H54 (cell line): ENCODE results near the gene CERS6.

Source experiments
- DNase-seq: peaks from one replicate; pipeline ENCODE4 v3.0.0; 2011; ENCODE audit warnings: low spot score, mixed read lengths; ENCODE audit not compliant: insufficient read length
- FAIRE-seq: peaks from 3 replicates; lab custom pipeline; 2011; peaks lifted over from hg19 to GRCh38; lab: Jason Lieb, UNC
- POLR2A ChIP-seq: IDR thresholded peaks from 2 replicates; pipeline ENCODE4 v1.6.1; 2011; ENCODE audit warnings: low read depth, mild to moderate bottlenecking, low read length

Gene CERS6

GRCh38 chr2:168687314-168687713, 231.2 kb downstream of the CERS6 start:
- FAIRE-seq (no peak), DNase-seq (no peak)
- no peak for TF ChIP-seq POLR2A

- FAIRE-seq (no peak), DNase-seq (no peak)
- no peak for TF ChIP-seq POLR2A
Observed at GRCh38 chr2:168690381-168690885, 234.4 kb downstream of the CERS6 start.

DNA sequence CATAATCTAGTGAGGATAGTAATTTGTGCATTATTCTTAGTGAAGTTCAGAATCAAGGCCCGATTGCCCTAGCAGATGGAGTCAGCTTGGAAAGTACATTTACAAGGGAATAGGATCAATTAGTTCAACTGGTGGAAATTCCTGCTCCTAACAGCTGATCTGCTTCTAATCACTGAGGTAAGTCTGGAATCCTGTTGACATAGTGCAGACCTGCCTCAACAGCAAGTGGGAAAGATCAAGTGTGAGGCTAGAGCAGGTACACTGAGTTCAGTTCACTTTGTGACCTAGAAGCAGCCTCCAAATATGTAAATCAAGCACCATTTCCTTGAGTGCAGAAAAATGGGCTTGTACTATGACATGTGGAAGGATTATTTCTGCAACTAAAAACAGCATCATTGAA, 235.1 kb downstream of the CERS6 start:
- no peak for TF ChIP-seq POLR2A
- FAIRE-seq = no peak
- DNase-seq = no peak

GRCh38 chr2:168692132-168692744, 236.2 kb downstream of the CERS6 start:
- DNase-seq (no peak), FAIRE-seq (no peak)
- no peak for TF ChIP-seq POLR2A

DNA sequence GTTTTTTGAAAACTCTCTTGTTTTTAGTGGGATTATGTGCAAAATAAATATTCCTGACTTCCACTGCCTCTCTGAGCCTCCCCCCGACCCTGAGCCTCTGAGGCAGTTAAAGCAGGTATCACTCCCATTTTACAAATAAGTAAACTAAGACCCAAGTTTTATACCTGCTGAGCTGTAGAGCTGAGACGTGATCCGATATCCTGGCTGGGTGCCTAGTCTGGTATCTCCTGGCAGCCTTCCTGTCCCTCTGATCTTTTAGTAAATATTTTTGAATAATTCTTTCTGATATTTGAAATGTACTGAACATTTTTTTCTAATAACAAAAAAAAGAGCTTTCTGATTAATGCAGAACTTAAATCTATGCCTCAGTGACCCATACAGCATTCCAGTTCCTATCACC, 238.1 kb downstream of the CERS6 start:
- FAIRE-seq = no peak
- no peak for TF ChIP-seq POLR2A
- DNase-seq = no peak

DNA sequence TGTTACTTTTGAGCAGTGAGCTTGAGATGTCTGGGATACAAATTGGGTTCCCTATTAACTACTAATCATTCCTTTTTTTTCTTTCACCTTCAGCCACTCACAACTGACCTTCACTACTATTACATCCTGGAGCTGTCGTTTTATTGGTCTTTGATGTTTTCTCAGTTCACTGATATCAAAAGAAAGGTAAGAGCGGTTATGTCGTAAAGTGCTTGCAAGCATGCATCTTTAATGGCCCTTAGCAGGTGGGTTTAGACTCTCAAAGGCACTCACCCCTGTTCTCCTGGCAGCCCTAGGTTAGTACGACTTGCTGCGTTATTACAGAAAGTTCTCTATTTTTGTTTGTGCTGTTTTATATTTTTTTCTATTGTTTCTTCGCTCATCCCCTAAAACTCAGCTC, 238.8 kb downstream of the CERS6 start:
- no peak for TF ChIP-seq POLR2A
- FAIRE-seq (no peak), DNase-seq (no peak)

- FAIRE-seq (no peak), DNase-seq (no peak)
- TF ChIP-seq POLR2A = no peak
Observed at GRCh38 chr2:168697668-168698121, 241.6 kb downstream of the CERS6 start.

- no peak for FAIRE-seq
- DNase-seq = no peak
- no peak for TF ChIP-seq POLR2A
Observed at GRCh38 chr2:168698969-168699368, 242.9 kb downstream of the CERS6 start.

GRCh38 chr2:168699844-168700417, 243.9 kb downstream of the CERS6 start:
- FAIRE-seq (no peak), DNase-seq (no peak)
- TF ChIP-seq POLR2A = no peak

GRCh38 chr2:168700615-168701245, 244.7 kb downstream of the CERS6 start:
- no peak for DNase-seq
- no peak for FAIRE-seq
- no peak for TF ChIP-seq POLR2A

DNA sequence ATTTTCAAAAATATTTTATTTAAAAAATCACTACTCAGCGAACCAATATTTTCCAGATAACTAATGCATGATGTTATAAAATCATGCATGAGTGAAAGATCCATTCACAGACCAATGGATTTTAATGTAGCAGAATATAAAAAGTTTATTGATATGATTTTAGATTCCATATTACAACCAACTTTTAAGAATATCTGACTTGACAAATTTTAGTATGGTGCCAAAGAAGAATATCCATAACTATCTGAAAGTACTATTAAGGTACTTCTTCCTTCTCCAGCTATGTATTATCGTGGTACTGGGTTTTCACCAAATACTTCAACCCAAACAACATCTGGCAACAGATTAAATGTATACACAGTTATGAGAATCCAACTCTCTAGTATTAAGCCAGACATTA, 246.5 kb downstream of the CERS6 start:
- DNase-seq = no peak
- TF ChIP-seq POLR2A = no peak
- FAIRE-seq = no peak

DNA sequence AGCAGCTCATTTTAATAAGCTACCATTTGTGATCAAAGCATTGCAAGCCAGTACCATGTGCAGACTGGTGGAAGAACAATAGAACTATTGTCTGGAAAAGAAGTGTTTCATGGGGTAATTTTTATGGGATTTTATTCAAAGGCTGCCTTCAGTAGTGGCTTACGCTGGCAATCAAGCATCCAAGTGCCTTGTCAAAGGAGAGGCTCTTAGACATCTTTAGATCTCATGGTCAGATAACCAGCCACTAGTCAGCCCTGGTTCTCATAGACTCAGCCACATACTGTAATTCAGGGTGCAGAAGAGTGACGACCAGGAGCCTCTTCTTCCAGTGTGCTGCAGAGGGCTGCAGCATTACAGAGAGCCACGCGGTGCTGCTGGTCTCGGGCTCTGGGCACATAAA, 247.9 kb downstream of the CERS6 start:
- DNase-seq = no peak
- no peak for FAIRE-seq

DNA sequence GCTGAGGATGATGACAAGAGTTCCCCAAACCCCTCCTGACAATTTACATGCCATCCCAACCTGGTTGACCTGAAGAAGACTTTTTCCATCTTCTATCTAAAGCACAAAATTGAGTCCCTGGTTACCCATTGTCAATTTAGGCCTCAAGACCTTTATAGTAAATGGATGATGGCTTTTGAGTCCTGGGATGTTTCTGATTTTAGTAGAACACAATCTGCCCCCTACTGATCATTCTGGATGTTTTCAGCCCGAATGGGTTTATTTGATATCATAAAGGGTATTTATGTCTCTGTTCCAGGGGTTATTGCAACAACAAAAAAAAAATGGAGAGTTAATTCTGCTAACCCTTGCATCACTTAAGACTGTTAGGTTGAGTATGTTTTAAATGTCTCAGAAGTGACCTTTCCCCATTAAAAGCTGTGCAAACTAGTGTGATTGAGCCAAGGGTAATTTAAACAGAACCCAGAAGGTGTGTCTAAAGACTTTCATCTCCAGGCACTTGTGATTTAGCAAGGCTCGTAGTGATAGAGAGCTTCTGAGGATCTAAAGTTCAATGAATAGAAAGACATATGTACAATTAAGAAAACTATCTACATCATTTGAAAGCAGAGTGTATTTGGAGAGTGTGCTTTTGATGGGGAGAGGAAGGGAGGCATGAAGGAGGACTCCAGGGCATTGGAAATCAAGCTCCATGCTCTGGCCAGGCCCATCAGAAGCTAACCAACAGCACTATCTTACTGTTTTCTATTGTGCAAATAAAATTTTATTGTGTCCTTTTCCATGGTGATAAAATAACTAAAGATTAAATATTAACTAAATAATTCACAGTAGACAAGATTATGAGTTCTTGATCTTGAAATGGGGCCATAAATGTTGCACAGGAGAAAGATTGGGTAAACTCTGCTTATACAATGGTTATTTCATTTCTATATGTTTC, 249.7 kb downstream of the CERS6 start:
- no peak for DNase-seq
- FAIRE-seq = no peak
- TF ChIP-seq POLR2A = no peak

More for the DNA sequence above, 247.9 kb downstream of the CERS6 start:
- TF ChIP-seq POLR2A = no peak
